22Rv1 (cell line): Measurements from ENCODE around the gene WDFY4.

Experiments
- CTCF ChIP-seq: fragments of 450-650 bp; IDR thresholded peaks from 2 replicates; pipeline ENCODE4 v1.5.1; 2017; ENCODE audit warnings: mild to moderate bottlenecking
- ZFX ChIP-seq: fragments of 450-650 bp; IDR thresholded peaks from 2 replicates; pipeline ENCODE4 v1.6.1; 2017; ENCODE audit warnings: antibody characterized with exemption, borderline replicate concordance

- TF ChIP-seq CTCF (no peak), ZFX (no peak)
These were observed 216.6 kb downstream of the WDFY4 start for GRCh38 chr10:48901319-48901718.
